ENCODE measurements around the gene STH.

DNA sequence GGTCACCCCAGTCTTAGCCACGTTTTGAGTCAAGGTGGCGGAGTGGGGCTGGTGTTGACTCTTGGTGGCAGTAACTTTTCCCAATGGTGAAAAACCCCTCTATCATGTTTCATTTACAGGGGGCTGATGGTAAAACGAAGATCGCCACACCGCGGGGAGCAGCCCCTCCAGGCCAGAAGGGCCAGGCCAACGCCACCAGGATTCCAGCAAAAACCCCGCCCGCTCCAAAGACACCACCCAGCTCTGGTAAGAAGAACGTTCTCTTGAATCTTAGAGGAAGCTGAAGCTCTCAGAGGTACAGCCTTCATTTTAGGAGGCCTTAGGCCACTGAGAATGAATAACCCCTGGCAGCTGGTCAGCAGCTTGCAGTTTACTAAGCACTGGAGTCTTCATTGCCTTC is 7.7 kb upstream of the STH start:
- TF ChIP-seq CTCF (IDR thresholded peaks at IDR 0.05 in 8 of 11, conservative IDR thresholded peaks at IDR 0.05 in 3 of 11) (no peak), POLR2A (IDR thresholded peaks at IDR 0.05) (no peak)
